NCI-H1694 (cell line): ENCODE data around the gene CELA2A.
"Not testable (repeated sequence)": the region's sequence is repeated elsewhere in the genome, so short reads cannot be mapped to it uniquely, and the experiment has no call there.

Experiments
- DNase-seq: peaks from one replicate; lab custom pipeline; 2025; lab: John Stamatoyannopoulos, UW

The CELA2A gene

GRCh38 chr1:15469821-15470448, 13.4 kb downstream of the CELA2A start:
- DNase-seq, result peak; percentile 71

- DNase-seq, result not testable (repeated sequence)
Measured at GRCh38 chr1:15471067-15471466, 14.5 kb downstream of the CELA2A start.

- DNase-seq, result not testable (repeated sequence)
Measured at GRCh38 chr1:15471723-15472122, 15.2 kb downstream of the CELA2A start.

- DNase-seq, result no peak
Measured at GRCh38 chr1:15472587-15472986, 16.1 kb downstream of the CELA2A start.

- no peak for DNase-seq
Measured at GRCh38 chr1:15475752-15476314, 19.3 kb downstream of the CELA2A start, which contains the start of gene CELA2B. Gene CELA2B (plus strand): TSS chr1:15476104. CDS start chr1:15476126, 22 bp downstream.

GRCh38 chr1:15476927-15477326, 20.4 kb downstream of the CELA2A start:
- no peak for DNase-seq

- DNase-seq, result no peak
Measured at GRCh38 chr1:15477646-15478212, 21.2 kb downstream of the CELA2A start.

- DNase-seq, result no peak
Measured at GRCh38 chr1:15479654-15480347, 23.3 kb downstream of the CELA2A start.

GRCh38 chr1:15482455-15482854, 25.9 kb downstream of the CELA2A start:
- not testable (repeated sequence) for DNase-seq

- not testable (repeated sequence) for DNase-seq
Measured at GRCh38 chr1:15482983-15483543, 26.5 kb downstream of the CELA2A start.

- no peak for DNase-seq
Measured at GRCh38 chr1:15483971-15484370, 27.4 kb downstream of the CELA2A start.

GRCh38 chr1:15484443-15484842, 27.9 kb downstream of the CELA2A start:
- not testable (repeated sequence) for DNase-seq

- DNase-seq, result no peak
Measured at GRCh38 chr1:15485636-15486035, 29.1 kb downstream of the CELA2A start.

- DNase-seq, result not testable (repeated sequence)
Measured at GRCh38 chr1:15486844-15487610, 30.5 kb downstream of the CELA2A start.

- DNase-seq, result no peak
Measured at GRCh38 chr1:15488371-15488770, 31.8 kb downstream of the CELA2A start.

- peak; percentile 59 for DNase-seq
Measured at GRCh38 chr1:15489052-15489736, 32.7 kb downstream of the CELA2A start.

- not testable (repeated sequence) for DNase-seq
Measured at GRCh38 chr1:15491010-15491409, 34.5 kb downstream of the CELA2A start.

- no peak for DNase-seq
Measured at GRCh38 chr1:15492596-15492995, 36.1 kb downstream of the CELA2A start.

- DNase-seq, result no peak
Measured at GRCh38 chr1:15493869-15494390, 37.4 kb downstream of the CELA2A start.

- DNase-seq, result no peak
Measured at GRCh38 chr1:15500184-15501178, 43.9 kb downstream of the CELA2A start.
